T-helper 1 cell treated with Interleukin-12 subunit alpha and Interleukin-12 subunit beta and Interleukin-4 antibody, amounts not matched to agents 30 ng/mL and 1 ng/mL, for 36 hours (primary cell): Measurements from ENCODE around the gene PDHX. TPM values are rescaled to one million over a fixed set of nuclear protein-coding genes. Genes with fewer than 3 reads are reported as not detected.

Source experiments
- intact Hi-C: fragments of 100-400 bp; cut with micrococcal nuclease; formaldehyde crosslinking; loops from one replicate; pipeline ENCODE4 v1.15.1; 2024
- total RNA-seq: library from RNA; stranded (reverse); gene quantifications from 2 replicates; pipeline ENCODE4 v1.2.3, GENCODE V29; 2022

PDHX gene
- total RNA-seq, 1 donor from 2014 or later = 23.5 TPM

- intact Hi-C loops = loop anchor here (10.0 kb wide), 2 partner anchors 1484 to 1746 kb away; partner anchors contain the start of gene CSTF3
Observed at GRCh38 chr11:34910817-34911216, 5.6 kb upstream of the PDHX start.

GRCh38 chr11:34911676-34912075 lies 4.7 kb upstream of the PDHX start:
- intact Hi-C loops = loop anchor here (10.0 kb wide), 2 partner anchors 1483 to 1747 kb away; partner anchors contain the start of gene CSTF3

GRCh38 chr11:34913556-34913955 lies 2.9 kb upstream of the PDHX start:
- intact Hi-C loops = loop anchor here (10.0 kb wide), 2 partner anchors 1481 to 1749 kb away; partner anchors contain the start of gene CSTF3

GRCh38 chr11:34915136-34916014 lies 1.0 kb upstream of the PDHX start:
- intact Hi-C loops = loop anchor here (1.0 to 10.0 kb wide), 24 partner anchors 98 to 1751 kb away; partner anchors contain the start of genes C11orf91, CAT, CD44 and COMMD9

- intact Hi-C loops = loop anchor here (1.0 to 10.0 kb wide), 24 partner anchors 96 to 1752 kb away; partner anchors contain the start of genes C11orf91, CAT, CD44 and COMMD9
Observed at GRCh38 chr11:34916843-34917770, 689 bp downstream of the PDHX start.

- intact Hi-C loops = no loop called here
Observed at GRCh38 chr11:34921156-34921555, 4.7 kb downstream of the PDHX start.

GRCh38 chr11:34924714-34925113 lies 8.3 kb downstream of the PDHX start:
- intact Hi-C loops = no loop called here

GRCh38 chr11:34926101-34926830 lies 9.8 kb downstream of the PDHX start:
- intact Hi-C loops = loop anchor here (1.0 kb wide), 7 partner anchors 72 to 559 kb away; partner anchors contain the start of gene CD44

- intact Hi-C loops = loop anchor here (1.0 kb wide), 7 partner anchors 72 to 559 kb away; partner anchors contain the start of gene CD44
Observed at GRCh38 chr11:34926831-34927132, 10.4 kb downstream of the PDHX start.

GRCh38 chr11:34928268-34928959 lies 12.0 kb downstream of the PDHX start:
- intact Hi-C loops = no loop called here

- intact Hi-C loops = no loop called here
Observed at GRCh38 chr11:34928960-34929680, 12.7 kb downstream of the PDHX start.

GRCh38 chr11:34929794-34930763 lies 13.7 kb downstream of the PDHX start:
- intact Hi-C loops = no loop called here

- intact Hi-C loops = no loop called here
Observed at GRCh38 chr11:34936945-34937629, 20.7 kb downstream of the PDHX start.

GRCh38 chr11:34938611-34939010 lies 22.2 kb downstream of the PDHX start:
- intact Hi-C loops = loop anchor here (2.0 kb wide), 1 partner anchor 20 kb away; no protein-coding TSS in a partner anchor

GRCh38 chr11:34940026-34940677 lies 23.7 kb downstream of the PDHX start:
- intact Hi-C loops = loop anchor here (5.0 kb wide), 1 partner anchor 52 kb away; no protein-coding TSS in a partner anchor

- intact Hi-C loops = loop anchor here (5.0 kb wide), 1 partner anchor 51 kb away; no protein-coding TSS in a partner anchor
Observed at GRCh38 chr11:34941688-34942087, 25.3 kb downstream of the PDHX start.

- intact Hi-C loops = loop anchor here (5.0 kb wide), 1 partner anchor 48 kb away; no protein-coding TSS in a partner anchor
Observed at GRCh38 chr11:34944692-34945091, 28.3 kb downstream of the PDHX start.
